Measurements from ENCODE around the gene PHLDA3.

The PHLDA3 gene

GRCh38 chr1:201427963-201428362 lies 41.0 kb downstream of the PHLDA3 start:
- no peak for DNase-seq

- DNase-seq = peak; percentile 67
These were observed 42.3 kb downstream of the PHLDA3 start for GRCh38 chr1:201426479-201427310.

- DNase-seq = no peak
These were observed 44.8 kb downstream of the PHLDA3 start for GRCh38 chr1:201424146-201424545.

GRCh38 chr1:201423655-201424054 lies 45.3 kb downstream of the PHLDA3 start:
- DNase-seq = no peak

- no peak for DNase-seq
These were observed 46.5 kb downstream of the PHLDA3 start for GRCh38 chr1:201422436-201423030.

GRCh38 chr1:201422026-201422425 lies 47.0 kb downstream of the PHLDA3 start:
- no peak for DNase-seq

GRCh38 chr1:201421041-201421440 lies 47.9 kb downstream of the PHLDA3 start:
- no peak for DNase-seq

GRCh38 chr1:201420608-201421002 lies 48.4 kb downstream of the PHLDA3 start:
- DNase-seq = no peak

- peak; percentile 80 for DNase-seq
These were observed 49.0 kb downstream of the PHLDA3 start for GRCh38 chr1:201419746-201420607.

GRCh38 chr1:201419256-201419655 lies 49.7 kb downstream of the PHLDA3 start:
- DNase-seq = no peak

- no peak for DNase-seq
These were observed 50.5 kb downstream of the PHLDA3 start for GRCh38 chr1:201418461-201418860.
